ENCODE measurements around the gene HTR2B. TPM values are rescaled to one million over a fixed set of nuclear protein-coding genes. Genes with fewer than 3 reads are reported as not detected.

The HTR2B gene
- total RNA-seq, 1 experiment from 2014 or later = not detected

- no peak for TF ChIP-seq TCF7 (CRISPR knock-in tag; IDR thresholded peaks at IDR 0.05; ENCODE audit: low read depth)
- no peak for TF ChIP-seq IRF2 (CRISPR knock-in tag; IDR thresholded peaks at IDR 0.05; ENCODE audit: borderline replicate concordance, low read depth)
- TF ChIP-seq MLX (CRISPR knock-in tag; IDR thresholded peaks at IDR 0.05) = no peak
- TF ChIP-seq USF1 (CRISPR knock-in tag; IDR thresholded peaks at IDR 0.05) = no peak
- no peak for TF ChIP-seq NR3C1 (CRISPR knock-in tag; conservative IDR thresholded peaks at IDR 0.05; ENCODE audit: low read depth)
- no peak for TF ChIP-seq SMAD4 (CRISPR knock-in tag; IDR thresholded peaks at IDR 0.05)
- no peak for TF ChIP-seq JUN (CRISPR knock-in tag; IDR thresholded peaks at IDR 0.05)
Measured at GRCh38 chr2:231118614-231118942, 6.3 kb downstream of the HTR2B start (continued).

GRCh38 chr2:231117922-231118613, 6.8 kb downstream of the HTR2B start:
- ChIA-PET POLR2A (no interaction called here), CTCF (interaction anchor here (1.0 kb wide), 1 partner anchor 14 kb away, joined by 4 read pairs; no protein-coding TSS in a partner anchor)
- no peak overlapping the region for H3K4me3 Mint-ChIP-seq
- H3K36me3 Mint-ChIP-seq = no peaks in the 10 kb centered on the region
- H3K27me3 Mint-ChIP-seq (ENCODE audit: low read depth) = no peaks in the 10 kb centered on the region
- H3K4me1 Mint-ChIP-seq = peaks cover 24% of the 10 kb centered on the region
- no peak for TF ChIP-seq ETV6 (CRISPR knock-in tag; IDR thresholded peaks at IDR 0.05)
- no peak for TF ChIP-seq CBFB (CRISPR knock-in tag; IDR thresholded peaks at IDR 0.05; ENCODE audit: low read depth)
- TF ChIP-seq ATF1 (CRISPR knock-in tag; IDR thresholded peaks at IDR 0.05) = no peak
- TF ChIP-seq KAT7 (CRISPR knock-in tag; IDR thresholded peaks at IDR 0.05; ENCODE audit: borderline replicate concordance) = no peak
- TF ChIP-seq FOXJ3 (CRISPR knock-in tag; IDR thresholded peaks at IDR 0.05; ENCODE audit: borderline replicate concordance) = no peak
- TF ChIP-seq MXD4 (CRISPR knock-in tag; IDR thresholded peaks at IDR 0.05; ENCODE audit: borderline replicate concordance) = no peak
- TF ChIP-seq OVOL2 (CRISPR knock-in tag; IDR thresholded peaks at IDR 0.05; ENCODE audit: borderline replicate concordance) = no peak
- no peak for TF ChIP-seq ZSCAN18 (CRISPR knock-in tag; IDR thresholded peaks at IDR 0.05)
- TF ChIP-seq FOXP1 (CRISPR knock-in tag; IDR thresholded peaks at IDR 0.05; ENCODE audit: borderline replicate concordance) = no peak
- TF ChIP-seq MLX (CRISPR knock-in tag; IDR thresholded peaks at IDR 0.05) = no peak
- TF ChIP-seq PRRX2 (CRISPR knock-in tag; IDR thresholded peaks at IDR 0.05) = no peak
- no peak for TF ChIP-seq EMX1 (CRISPR knock-in tag; IDR thresholded peaks at IDR 0.05)
- TF ChIP-seq MAX (CRISPR knock-in tag; IDR thresholded peaks at IDR 0.05) = no peak
- TF ChIP-seq ATF3 (CRISPR knock-in tag; conservative IDR thresholded peaks at IDR 0.05) = no peak
- TF ChIP-seq ZBTB43 (CRISPR knock-in tag; IDR thresholded peaks at IDR 0.05) = no peak
- TF ChIP-seq GTF2I (CRISPR knock-in tag; conservative IDR thresholded peaks at IDR 0.05) = no peak
- no peak for TF ChIP-seq HMGXB4 (CRISPR knock-in tag; IDR thresholded peaks at IDR 0.05)
- TF ChIP-seq E2F5 (CRISPR knock-in tag; IDR thresholded peaks at IDR 0.05) = no peak
- no peak for TF ChIP-seq ZNF425 (CRISPR knock-in tag; conservative IDR thresholded peaks at IDR 0.05)
- H3K27ac Mint-ChIP-seq = peak overlapping the region; percentile 1; the same call in 1 of the 2 replicates
- no peak for DNase-seq (ENCODE audit: low spot score)
- no peak for ATAC-seq
- H3K9me3 Mint-ChIP-seq = no peaks in the 10 kb centered on the region
